H9 (cell line): Measurements from ENCODE around the gene ZMYND11. TPM values are rescaled to one million over a fixed set of nuclear protein-coding genes. Genes with fewer than 3 reads are reported as not detected.

ENCODE experiments used
- DNase-seq: peaks from one replicate; pipeline ENCODE4 v3.0.0-alpha.2; 2017
- H2AFZ ChIP-seq: one replicate; pipeline ENCODE4 v1.6.1; 2013; ENCODE audit warnings: mild to moderate bottlenecking, low read length, control low read depth, moderate library complexity
- H2AK5ac ChIP-seq: 2 replicates; pipeline ENCODE4 v1.6.1; 2013; ENCODE audit warnings: low read length, control low read depth, mixed read lengths; ENCODE audit not compliant: insufficient read length
- H2BK120ac ChIP-seq: one replicate; pipeline ENCODE4 v1.6.1; 2013; ENCODE audit warnings: low read depth, mild to moderate bottlenecking, low read length, control low read depth, inconsistent platforms; ENCODE audit not compliant: poor library complexity, severe bottlenecking
- H2BK12ac ChIP-seq: 2 replicates; pipeline ENCODE4 v1.6.1; 2013; ENCODE audit warnings: low read length, control low read depth, mixed read lengths, low read depth; ENCODE audit not compliant: insufficient read length
- H2BK15ac ChIP-seq: 2 replicates; pipeline ENCODE4 v1.6.1; 2013; ENCODE audit warnings: low read depth, low read length, control low read depth
- H2BK20ac ChIP-seq: one replicate; pipeline ENCODE4 v1.6.1; 2013; ENCODE audit warnings: low read depth, mild to moderate bottlenecking, low read length, control low read depth, inconsistent platforms; ENCODE audit not compliant: poor library complexity, severe bottlenecking
- H2BK5ac ChIP-seq: 2 replicates; pipeline ENCODE4 v1.6.1; 2013; ENCODE audit warnings: low read length, control low read depth, mixed read lengths; ENCODE audit not compliant: insufficient read length
- H3K14ac ChIP-seq: 2 replicates; pipeline ENCODE4 v1.6.1; 2013; ENCODE audit warnings: low read length, control low read depth; ENCODE audit not compliant: insufficient read depth
- H3K18ac ChIP-seq: 2 replicates; pipeline ENCODE4 v1.6.1; 2013; ENCODE audit warnings: low read depth, mild to moderate bottlenecking, mixed read lengths, low read length, control low read depth; ENCODE audit not compliant: insufficient read length
- H3K23ac ChIP-seq: 2 replicates; pipeline ENCODE4 v1.6.1; 2013; ENCODE audit warnings: low read length, control low read depth, mixed read lengths, low read depth; ENCODE audit not compliant: insufficient read length
- H3K23me2 ChIP-seq: 2 replicates; pipeline ENCODE4 v1.6.1; 2013; ENCODE audit warnings: low read depth, mild to moderate bottlenecking, mixed read lengths, low read length, control low read depth; ENCODE audit not compliant: insufficient read length, poor library complexity, severe bottlenecking
- H3K27ac ChIP-seq: 2 replicates; pipeline ENCODE4 v1.5.1; 2013; ENCODE audit warnings: low read length, control low read depth, mixed read lengths, low read depth; ENCODE audit not compliant: insufficient read length
- H3K27me3 ChIP-seq: 2 replicates; pipeline ENCODE4 v1.6.1; 2013; ENCODE audit warnings: low read length, control low read depth, inconsistent platforms; ENCODE audit not compliant: insufficient read depth
- H3K4ac ChIP-seq: 2 replicates; pipeline ENCODE4 v1.6.1; 2013; ENCODE audit warnings: low read depth, mild to moderate bottlenecking, control low read depth, inconsistent platforms, low read length, moderate library complexity
- H3K4me1 ChIP-seq: 2 replicates; pipeline ENCODE4 v1.6.1; 2013; ENCODE audit warnings: low read length, control low read depth, inconsistent platforms; ENCODE audit not compliant: insufficient read depth
- H3K4me2 ChIP-seq: 2 replicates; pipeline ENCODE4 v1.6.1; 2013; ENCODE audit warnings: low read length, control low read depth, mixed read lengths; ENCODE audit not compliant: insufficient read length, insufficient read depth
- H3K56ac ChIP-seq: 2 replicates; pipeline ENCODE4 v1.6.1; 2013; ENCODE audit warnings: low read depth, mild to moderate bottlenecking, mixed read lengths, low read length, control low read depth; ENCODE audit not compliant: insufficient read length
- H3K79me1 ChIP-seq: 2 replicates; pipeline ENCODE4 v1.6.1; 2013; ENCODE audit warnings: low read depth, mild to moderate bottlenecking, moderate library complexity, low read length, control low read depth, inconsistent platforms; ENCODE audit not compliant: insufficient read depth, poor library complexity, severe bottlenecking
- H3K79me2 ChIP-seq: 2 replicates; pipeline ENCODE4 v1.6.1; 2013; ENCODE audit warnings: low read length, control low read depth, inconsistent platforms; ENCODE audit not compliant: insufficient read depth
- H3K9ac ChIP-seq: 2 replicates; pipeline ENCODE4 v1.6.1; 2013; ENCODE audit warnings: low read length, control low read depth, mixed read lengths; ENCODE audit not compliant: insufficient read length; ENCODE audit errors: extremely low read depth
- H3K9me3 ChIP-seq: one replicate; pipeline ENCODE4 v1.6.1; 2013; ENCODE audit warnings: low read depth, low read length, inconsistent platforms; ENCODE audit not compliant: control insufficient read depth
- H3T11ph ChIP-seq: one replicate; pipeline ENCODE4 v1.6.1; 2013; ENCODE audit warnings: mild to moderate bottlenecking, low read length, control low read depth, inconsistent platforms
- H4K20me1 ChIP-seq: one replicate; pipeline ENCODE4 v1.6.1; 2013; ENCODE audit not compliant: control insufficient read depth, insufficient read length, insufficient read depth
- H4K5ac ChIP-seq: 2 replicates; pipeline ENCODE4 v1.6.1; 2013; ENCODE audit warnings: low read depth, mild to moderate bottlenecking, mixed read lengths, low read length, control low read depth; ENCODE audit not compliant: insufficient read length
- H4K8ac ChIP-seq: replicated peaks from 2 replicates; pipeline ENCODE4 v1.6.1; 2013; ENCODE audit warnings: low read length, control low read depth, mixed read lengths, low read depth; ENCODE audit not compliant: insufficient read length
- H4K91ac ChIP-seq: 2 replicates; pipeline ENCODE4 v1.6.1; 2013; ENCODE audit warnings: low read depth, mild to moderate bottlenecking, moderate library complexity, mixed read lengths, low read length, control low read depth; ENCODE audit not compliant: insufficient read length
- H3K27ac Mint-ChIP-seq, 3 experiments: 2 replicates in 2 of 3; 3 replicates in 1 of 3; pipeline ENCODE4 v1.8.0; 2020 to 2021; ENCODE audit warnings: mixed read lengths in 3 of 3, mild to moderate bottlenecking in 1 of 3, moderate library complexity in 1 of 3
- H3K27me3 Mint-ChIP-seq: 2 replicates; pipeline ENCODE4 v1.8.0; 2021; ENCODE audit warnings: low read depth, mild to moderate bottlenecking, moderate library complexity, mixed read lengths
- H3K36me3 Mint-ChIP-seq, 3 experiments: 2 replicates in 2 of 3; 3 replicates in 1 of 3; pipeline ENCODE4 v1.8.0; 2020 to 2021; ENCODE audit warnings: low read depth in 3 of 3, mixed read lengths in 3 of 3; ENCODE audit not compliant: insufficient read depth in 1 of 3
- H3K4me1 Mint-ChIP-seq, 2 experiments: 2 replicates each; pipeline ENCODE4 v1.8.0; 2020; ENCODE audit warnings: mixed read lengths in 2 of 2
- H3K4me3 Mint-ChIP-seq, 2 experiments: 2 replicates in 1 of 2; 3 replicates in 1 of 2; pipeline ENCODE4 v1.8.0; 2020 to 2021; ENCODE audit warnings: mild to moderate bottlenecking in 2 of 2, mixed read lengths in 2 of 2, moderate library complexity in 1 of 2
- H3K9me3 Mint-ChIP-seq, 2 experiments: 2 replicates in 1 of 2; 3 replicates in 1 of 2; pipeline ENCODE4 v1.8.0; 2020; ENCODE audit warnings: mild to moderate bottlenecking in 2 of 2, mixed read lengths in 2 of 2, moderate library complexity in 1 of 2
- CTCF ChIP-seq: fragments of 200-600 bp; sonication (generic); conservative IDR thresholded peaks from 3 replicates; pipeline ENCODE4 v1.8.0; 2021; ENCODE audit warnings: antibody characterized with exemption, mild to moderate bottlenecking
- WGBS: extraction: QIAGEN DNeasy Blood & Tissue Kit; methylation state at CpG from one replicate; pipeline ENCODE4 v1.1.7; 2013; ENCODE audit warnings: missing lambda C conversion rate, low lambda C conversion rate, mixed read lengths; ENCODE audit not compliant: insufficient read length; ENCODE audit errors: extremely low coverage; 5-methylcytosine and 5-hydroxymethylcytosine counted together
- total RNA-seq: library from RNA; stranded (reverse); gene quantifications from 2 replicates; pipeline ENCODE4 v1.2.1, GENCODE V29; 2021

ZMYND11 gene
- total RNA-seq, 1 experiment from 2014 or later, result 33.7 TPM

DNA sequence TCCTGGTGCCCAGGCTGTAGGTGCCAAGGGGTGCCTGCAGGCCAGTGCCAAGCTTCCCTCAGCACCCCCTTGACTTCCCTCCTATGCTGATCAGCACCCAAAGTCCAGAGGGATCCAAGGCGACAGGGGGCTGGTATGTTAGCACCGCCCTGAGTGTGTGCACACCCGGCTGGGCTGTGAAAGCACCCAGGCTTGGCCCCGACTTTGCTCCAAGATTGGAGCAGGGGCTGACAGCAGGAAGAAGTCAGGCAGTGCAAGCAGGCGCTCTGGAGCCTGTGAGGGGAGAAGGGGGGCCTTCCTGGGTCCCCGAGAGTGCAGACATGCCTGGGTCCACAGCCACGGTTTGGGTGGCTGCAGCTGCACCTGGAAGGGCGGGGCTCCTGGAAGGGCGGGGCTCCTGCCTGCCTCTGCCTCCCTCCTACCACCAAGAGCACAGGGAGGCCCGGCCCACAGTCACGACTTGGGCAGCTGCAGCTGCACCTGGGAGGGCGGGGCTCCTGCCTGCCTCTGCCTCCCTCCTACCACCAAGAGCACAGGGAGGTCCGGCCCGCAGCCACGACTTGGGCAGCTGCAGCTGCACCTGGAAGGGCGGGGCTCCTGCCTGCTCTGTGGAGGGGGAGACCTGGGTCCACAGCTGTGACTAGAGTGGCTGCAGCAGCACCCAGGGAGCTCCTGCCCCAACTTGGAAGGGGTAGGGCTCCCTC lies 30.2 kb upstream of the ZMYND11 start:
- Histone ChIP-seq H2BK5ac (no peak overlapping the region), H3K9me3 (no peaks in the 10 kb centered on the region), H2BK120ac (no peak overlapping the region), H3K27ac (no peak overlapping the region), H3K79me1 (no peaks in the 10 kb centered on the region), H3K23ac (no peak overlapping the region), H4K20me1 (no peaks in the 10 kb centered on the region), H3K18ac (no peak overlapping the region), H4K8ac (no peak overlapping the region), H4K91ac (no peak overlapping the region), H2BK12ac (no peak overlapping the region), H3K4ac (no peak overlapping the region), H3T11ph (no peak overlapping the region), H3K9ac (no peak overlapping the region), H3K23me2 (no peaks in the 10 kb centered on the region), H4K5ac (no peak overlapping the region), H2AK5ac (no peak overlapping the region), H3K56ac (no peak overlapping the region), H2BK20ac (no peak overlapping the region), H3K4me2 (no peak overlapping the region), H3K4me1 (no peaks in the 10 kb centered on the region), H3K79me2 (no peaks in the 10 kb centered on the region), H3K14ac (no peak overlapping the region), H3K27me3 (no peaks in the 10 kb centered on the region), H2AFZ (no peak overlapping the region), H2BK15ac (no peak overlapping the region)
- no peak overlapping the region for H3K4me3 Mint-ChIP-seq
- no peak overlapping the region for H3K27ac Mint-ChIP-seq
- H3K27me3 Mint-ChIP-seq, result peaks cover 2% of the 10 kb centered on the region
- no CpG with 5 or more reads among the region's 16 CpGs for WGBS
- DNase-seq, result peak; percentile 75
- TF ChIP-seq CTCF, result no peak
- peaks cover 2 to 39% of the 10 kb centered on the region in 2 experiments; a peak in 3 of 5 replicates for H3K9me3 Mint-ChIP-seq
- no peaks in the 10 kb centered on the region for H3K36me3 Mint-ChIP-seq
- H3K4me1 Mint-ChIP-seq, result no peaks in the 10 kb centered on the region
